Measurements from ENCODE around the gene NR2F1.

NR2F1 gene

GRCh38 chr5:93585041-93585766 lies 2.2 kb downstream of the NR2F1 start:
- TF ChIP-seq ZBTB26 (tag by site-specific recombination; optimal IDR thresholded peaks at IDR 0.05) (peak; percentile 56), GLIS2 (tag by site-specific recombination; IDR thresholded peaks at IDR 0.05) (peak; percentile 52; the same call in 1 of the 2 replicates), ZFHX2 (tag by site-specific recombination; conservative IDR thresholded peaks at IDR 0.05) (no peak), ZBTB49 (tag by site-specific recombination; IDR thresholded peaks at IDR 0.05; ENCODE audit: low read depth) (no peak), ZNF114 (tag by site-specific recombination; IDR thresholded peaks at IDR 0.05) (no peak), GLIS1 (tag by site-specific recombination; IDR thresholded peaks at IDR 0.05) (0 out of 2 replicates have a peak, but pooled peaks have one; percentile 12), ZNF433 (tag by site-specific recombination; IDR thresholded peaks at IDR 0.05; ENCODE audit: low read depth) (no peak), ZNF335 (tag by site-specific recombination; conservative IDR thresholded peaks at IDR 0.05) (peak; percentile 83), ZNF391 (tag by site-specific recombination; IDR thresholded peaks at IDR 0.05; ENCODE audit: borderline replicate concordance, low read depth) (no peak), REST (tag by site-specific recombination; IDR thresholded peaks at IDR 0.05) (peak; percentile 67; the same call in 1 of the 2 replicates), ZXDB (tag by site-specific recombination; IDR thresholded peaks at IDR 0.05) (0 out of 2 replicates have a peak, but pooled peaks have one; percentile 8), ZSCAN30 (tag by site-specific recombination; IDR thresholded peaks at IDR 0.05) (no peak), ZNF398 (tag by site-specific recombination; IDR thresholded peaks at IDR 0.05) (0 out of 2 replicates have a peak, but pooled peaks have one; percentile 27), BCL11A (tag by site-specific recombination; IDR thresholded peaks at IDR 0.05; ENCODE audit: low read depth) (0 out of 2 replicates have a peak, but pooled peaks have one; percentile 19), ZNF529 (tag by site-specific recombination; IDR thresholded peaks at IDR 0.05; ENCODE audit: insufficient replicate concordance) (no peak), ZBTB20 (tag by site-specific recombination; IDR thresholded peaks at IDR 0.05) (peak; percentile 54; the same call in 1 of the 2 replicates), ATF2 (tag by site-specific recombination; IDR thresholded peaks at IDR 0.05; ENCODE audit: low read depth) (no peak), ZBTB8A (tag by site-specific recombination; IDR thresholded peaks at IDR 0.05) (peak; percentile 94), ZNF266 (tag by site-specific recombination; IDR thresholded peaks at IDR 0.05; ENCODE audit: low read depth) (no peak), GLI2 (tag by site-specific recombination; IDR thresholded peaks at IDR 0.05; ENCODE audit: borderline replicate concordance, low read depth) (no peak), SCRT2 (tag by site-specific recombination; IDR thresholded peaks at IDR 0.05) (no peak), SP2 (tag by site-specific recombination; IDR thresholded peaks at IDR 0.05) (peak; percentile 44; the same call in 1 of the 2 replicates), ZNF692 (tag by site-specific recombination; IDR thresholded peaks at IDR 0.05) (0 out of 2 replicates have a peak, but pooled peaks have one; percentile 38)
- peaks cover 20% of the 10 kb centered on the region for H3K4me1 ChIP-seq (ENCODE audit: control insufficient read depth, insufficient read depth, low read length)
- CTCF ChIA-PET, result no interaction called here
- H3K4me3 ChIP-seq (ENCODE audit: low read depth, low read length), result peak overlapping the region; percentile 78
- H3K9me3 ChIP-seq (ENCODE audit: control insufficient read depth, insufficient read depth, low read depth, low read length), result no peaks in the 10 kb centered on the region
- H3K27ac ChIP-seq (ENCODE audit: extremely low read depth, low read depth, low read length), result peak overlapping the region; percentile 97
- H3K36me3 ChIP-seq (ENCODE audit: control insufficient read depth in 2 of 2, insufficient read depth in 1 of 2, low read length in 2 of 2), result peaks cover 7 to 27% of the 10 kb centered on the region in 2 experiments
- POLR2A ChIA-PET, result interaction anchor here (0.6 to 1.5 kb wide), 7 partner anchors 9 to 947 kb away, joined by 3 to 8 read pairs (median 3); no protein-coding TSS in a partner anchor
